ENCODE measurements around the gene SRP68. TPM values are rescaled to one million over a fixed set of nuclear protein-coding genes. Genes with fewer than 3 reads are reported as not detected.

Gene SRP68
- total RNA-seq, 4 donors from 2014 or later, result 39.8 to 74.2 (median 48.4) TPM

DNA sequence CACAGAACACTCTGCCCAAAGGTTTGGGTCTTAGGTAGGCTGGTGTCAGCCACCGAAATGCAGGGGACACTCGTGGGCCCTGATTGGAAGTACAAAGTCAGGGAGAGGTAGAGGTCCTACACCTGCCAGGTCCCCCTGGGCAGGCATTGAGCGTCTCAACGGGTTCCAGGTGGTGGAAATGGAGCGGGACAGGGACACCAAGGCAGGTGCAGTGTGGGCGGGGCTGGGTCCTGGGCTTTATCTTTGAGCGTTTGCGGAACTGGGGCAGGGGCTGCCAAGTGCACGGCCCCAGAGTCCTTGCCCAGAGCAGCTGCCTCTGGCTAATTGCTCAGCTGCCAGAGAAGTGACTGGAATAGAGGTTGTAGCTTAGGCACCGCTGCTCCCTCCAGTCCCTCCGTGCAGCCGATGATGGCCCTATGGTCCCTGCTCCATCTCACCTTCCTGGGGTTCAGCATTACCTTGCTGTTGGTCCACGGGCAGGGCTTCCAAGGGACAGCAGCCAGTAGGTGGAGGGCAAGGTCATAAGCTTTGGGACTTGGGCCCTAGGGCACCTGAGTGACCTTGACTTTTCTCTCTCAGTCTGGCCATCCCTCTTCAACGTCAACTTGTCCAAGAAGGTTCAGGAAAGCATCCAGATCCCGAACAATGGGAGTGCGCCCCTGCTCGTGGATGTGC, 6.7 kb upstream of the SRP68 start, which contains the start of gene ZACN:
Gene ZACN, plus strand, starts transcription at position 323 of the 675 bp plus-strand sequence. Its CDS starts 83 bp downstream, at position 406.
- TF ChIP-seq, protein P1, sequence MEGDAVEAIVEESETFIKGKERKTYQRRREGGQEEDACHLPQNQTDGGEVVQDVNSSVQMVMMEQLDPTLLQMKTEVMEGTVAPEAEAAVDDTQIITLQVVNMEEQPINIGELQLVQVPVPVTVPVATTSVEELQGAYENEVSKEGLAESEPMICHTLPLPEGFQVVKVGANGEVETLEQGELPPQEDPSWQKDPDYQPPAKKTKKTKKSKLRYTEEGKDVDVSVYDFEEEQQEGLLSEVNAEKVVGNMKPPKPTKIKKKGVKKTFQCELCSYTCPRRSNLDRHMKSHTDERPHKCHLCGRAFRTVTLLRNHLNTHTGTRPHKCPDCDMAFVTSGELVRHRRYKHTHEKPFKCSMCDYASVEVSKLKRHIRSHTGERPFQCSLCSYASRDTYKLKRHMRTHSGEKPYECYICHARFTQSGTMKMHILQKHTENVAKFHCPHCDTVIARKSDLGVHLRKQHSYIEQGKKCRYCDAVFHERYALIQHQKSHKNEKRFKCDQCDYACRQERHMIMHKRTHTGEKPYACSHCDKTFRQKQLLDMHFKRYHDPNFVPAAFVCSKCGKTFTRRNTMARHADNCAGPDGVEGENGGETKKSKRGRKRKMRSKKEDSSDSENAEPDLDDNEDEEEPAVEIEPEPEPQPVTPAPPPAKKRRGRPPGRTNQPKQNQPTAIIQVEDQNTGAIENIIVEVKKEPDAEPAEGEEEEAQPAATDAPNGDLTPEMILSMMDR (IDR thresholded peaks at IDR 0.05; ENCODE audit: low read depth), result no peak

DNA sequence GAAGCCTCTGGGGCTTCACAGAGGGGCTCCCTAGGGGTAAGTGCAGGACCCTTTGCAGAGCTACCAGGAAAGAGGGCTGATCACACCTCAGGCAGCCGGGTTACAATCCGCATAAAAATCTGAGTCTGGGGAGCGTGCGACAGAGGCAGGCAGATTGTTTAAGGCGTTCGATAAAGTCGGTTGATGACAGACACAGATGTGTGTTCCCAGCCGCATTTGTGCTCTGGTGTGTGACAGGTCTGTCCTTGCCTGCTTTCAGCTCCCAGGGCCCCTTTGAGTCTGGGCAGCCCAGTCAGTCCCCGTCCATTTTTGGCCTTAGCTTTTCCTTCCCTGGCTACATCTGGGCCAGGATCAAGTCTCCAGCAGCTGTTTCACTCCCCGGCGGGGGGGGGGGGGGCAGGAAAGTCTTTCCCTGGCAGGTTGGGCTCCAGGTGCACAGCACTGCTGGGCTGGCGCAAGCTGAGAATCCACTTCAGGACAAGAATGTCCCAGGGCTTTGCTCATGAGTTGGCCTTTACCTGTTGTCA, 5.3 kb upstream of the SRP68 start:
- TF ChIP-seq, protein P1 (IDR thresholded peaks at IDR 0.05; ENCODE audit: low read depth), result no peak

DNA sequence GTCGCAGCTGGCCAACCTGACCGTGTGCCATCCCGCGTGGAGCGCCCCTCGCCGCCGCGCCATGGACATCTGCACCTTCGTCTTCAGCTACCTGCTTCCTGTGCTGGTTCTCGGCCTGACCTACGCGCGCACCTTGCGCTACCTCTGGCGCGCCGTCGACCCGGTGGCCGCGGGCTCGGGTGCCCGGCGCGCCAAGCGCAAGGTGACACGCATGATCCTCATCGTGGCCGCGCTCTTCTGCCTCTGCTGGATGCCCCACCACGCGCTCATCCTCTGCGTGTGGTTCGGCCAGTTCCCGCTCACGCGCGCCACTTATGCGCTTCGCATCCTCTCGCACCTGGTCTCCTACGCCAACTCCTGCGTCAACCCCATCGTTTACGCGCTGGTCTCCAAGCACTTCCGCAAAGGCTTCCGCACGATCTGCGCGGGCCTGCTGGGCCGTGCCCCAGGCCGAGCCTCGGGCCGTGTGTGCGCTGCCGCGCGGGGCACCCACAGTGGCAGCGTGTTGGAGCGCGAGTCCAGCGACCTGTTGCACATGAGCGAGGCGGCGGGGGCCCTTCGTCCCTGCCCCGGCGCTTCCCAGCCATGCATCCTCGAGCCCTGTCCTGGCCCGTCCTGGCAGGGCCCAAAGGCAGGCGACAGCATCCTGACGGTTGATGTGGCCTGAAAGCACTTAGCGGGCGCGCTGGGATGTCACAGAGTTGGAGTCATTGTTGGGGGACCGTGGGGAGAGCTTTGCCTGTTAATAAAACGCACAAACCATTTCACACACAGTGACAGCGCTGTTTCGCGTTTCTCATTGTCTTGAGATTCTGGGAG, 4.7 kb upstream of the SRP68 start:
- TF ChIP-seq, protein P1 (IDR thresholded peaks at IDR 0.05; ENCODE audit: low read depth), result no peak

DNA sequence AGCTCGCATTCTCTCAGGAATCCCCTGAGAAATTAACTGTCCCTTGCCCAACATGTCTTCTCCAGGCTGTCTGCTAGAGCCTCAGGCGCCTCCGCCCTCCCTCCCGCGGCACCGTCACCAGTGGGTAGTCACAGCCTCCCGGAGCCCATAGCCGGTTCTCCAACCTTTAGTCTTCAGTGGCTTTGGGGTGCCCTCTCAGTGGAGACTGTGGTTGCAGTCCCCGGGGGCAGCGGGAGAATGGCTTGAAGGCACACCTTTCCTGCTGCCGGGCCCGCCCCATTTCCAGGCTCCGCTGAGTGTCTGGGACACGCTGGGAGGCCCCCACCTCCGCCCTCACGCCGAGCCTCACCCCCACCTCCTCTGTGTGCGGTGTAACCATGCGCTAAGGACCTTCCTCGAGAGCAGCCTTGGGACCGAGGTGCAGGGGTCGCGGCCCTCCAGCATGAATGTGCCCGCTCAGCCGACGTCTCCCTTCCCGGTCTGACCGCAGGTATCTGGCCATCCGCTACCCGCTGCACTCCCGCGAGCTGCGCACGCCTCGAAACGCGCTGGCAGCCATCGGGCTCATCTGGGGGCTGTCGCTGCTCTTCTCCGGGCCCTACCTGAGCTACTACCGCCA, 3.9 kb upstream of the SRP68 start:
- TF ChIP-seq, protein P1 (IDR thresholded peaks at IDR 0.05; ENCODE audit: low read depth), result no peak

DNA sequence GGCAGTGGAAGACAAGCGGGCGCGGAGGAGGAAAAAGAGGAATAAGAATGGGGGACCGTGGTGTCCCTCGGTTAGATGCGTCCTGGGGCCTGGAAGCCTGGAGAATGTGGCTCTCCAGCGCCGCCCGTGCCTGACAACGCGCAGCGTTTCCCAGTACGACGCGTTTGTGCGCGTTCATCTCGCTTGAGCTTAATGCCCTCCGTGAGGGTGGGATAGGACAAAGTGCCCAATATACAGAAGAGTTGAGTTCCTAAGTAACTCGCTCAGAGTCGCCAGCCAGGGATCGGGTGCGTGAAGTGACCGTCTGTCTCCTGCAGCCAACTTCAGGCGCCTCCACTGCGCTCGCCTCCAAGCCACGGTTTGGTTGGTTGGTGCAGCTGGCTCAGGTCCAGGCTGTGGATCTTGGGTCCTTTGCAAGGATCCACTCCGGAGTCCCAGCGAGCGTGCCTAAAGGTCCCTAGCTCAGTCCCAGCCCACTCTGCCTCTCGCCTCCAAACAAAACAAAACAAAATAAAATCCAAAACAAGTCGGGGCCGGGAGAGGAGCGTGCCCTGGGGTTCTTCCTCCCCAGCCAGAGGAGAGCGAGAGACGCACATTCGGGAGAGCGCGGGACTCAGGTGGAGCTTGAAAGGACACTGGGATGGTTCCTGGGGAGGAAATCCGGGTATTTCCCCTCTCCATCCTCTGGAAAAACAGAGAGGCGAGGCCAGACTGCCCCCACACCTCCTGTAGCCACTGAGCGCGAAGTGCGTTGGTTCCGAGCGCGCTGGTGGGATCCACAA, 3.2 kb upstream of the SRP68 start:
- TF ChIP-seq, protein P1 (IDR thresholded peaks at IDR 0.05; ENCODE audit: low read depth), result no peak

DNA sequence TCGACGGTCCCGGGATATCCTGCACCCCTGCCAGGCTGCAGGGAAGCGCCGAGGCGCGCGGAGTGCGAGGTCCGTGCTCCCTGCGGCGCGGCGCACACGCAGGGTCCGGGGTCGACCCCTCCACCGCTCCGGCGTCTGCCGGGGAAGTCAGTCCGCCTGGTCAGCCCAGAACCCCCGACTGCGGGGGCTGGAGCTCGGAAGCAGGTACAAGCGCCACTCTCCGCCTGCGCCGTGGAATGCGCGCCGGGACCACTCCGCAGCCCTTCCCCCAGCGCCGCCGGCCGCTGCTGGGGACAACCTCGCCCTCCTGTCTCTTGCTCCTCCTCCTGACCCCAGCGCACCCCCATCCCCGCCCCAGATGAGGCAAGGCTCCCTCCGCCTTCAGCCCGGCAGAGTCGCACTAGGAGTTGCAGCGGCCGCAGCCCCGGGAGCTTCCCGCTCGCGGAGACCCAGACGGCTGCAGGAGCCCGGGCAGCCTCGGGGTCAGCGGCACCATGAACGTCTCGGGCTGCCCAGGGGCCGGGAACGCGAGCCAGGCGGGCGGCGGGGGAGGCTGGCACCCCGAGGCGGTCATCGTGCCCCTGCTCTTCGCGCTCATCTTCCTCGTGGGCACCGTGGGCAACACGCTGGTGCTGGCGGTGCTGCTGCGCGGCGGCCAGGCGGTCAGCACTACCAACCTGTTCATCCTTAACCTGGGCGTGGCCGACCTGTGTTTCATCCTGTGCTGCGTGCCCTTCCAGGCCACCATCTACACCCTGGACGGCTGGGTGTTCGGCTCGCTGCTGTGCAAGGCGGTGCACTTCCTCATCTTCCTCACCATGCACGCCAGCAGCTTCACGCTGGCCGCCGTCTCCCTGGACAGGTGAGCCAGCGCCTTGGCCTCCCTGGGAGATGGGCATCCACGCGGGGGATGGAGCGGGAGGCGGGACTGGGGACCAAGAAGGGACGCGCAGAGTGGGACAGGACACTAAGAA, 2.4 kb upstream of the SRP68 start, which contains the start of gene GALR2:
Gene GALR2, plus strand, starts transcription at position 392 of the 974 bp plus-strand sequence. Its CDS starts 103 bp downstream, at position 495.
- TF ChIP-seq, protein P1 (IDR thresholded peaks at IDR 0.05; ENCODE audit: low read depth), result no peak
